ENCODE data around the gene CLDN15.

DNA sequence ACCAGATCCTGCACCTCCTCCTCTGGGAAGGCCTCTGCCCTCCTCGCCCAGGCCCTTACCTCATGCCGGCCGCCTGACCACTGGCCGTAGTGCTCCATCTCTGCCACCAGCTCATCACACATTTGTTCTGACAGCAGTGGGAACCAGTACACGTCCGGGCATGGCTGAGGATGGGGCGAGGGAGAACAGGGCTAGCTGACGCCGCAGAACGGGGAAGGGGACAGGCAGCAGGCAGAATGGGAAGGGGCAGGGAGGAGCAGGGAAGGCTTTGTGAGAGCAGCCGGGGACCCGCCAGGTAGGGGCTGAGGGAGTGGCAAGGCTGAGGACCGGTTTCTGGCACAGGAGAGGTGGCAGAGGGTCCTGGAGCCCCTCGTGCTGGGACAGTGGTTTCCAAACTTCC, 28.8 kb downstream of the CLDN15 start:
- no peak for TF ChIP-seq POLR2A (IDR thresholded peaks at IDR 0.05)
- TF ChIP-seq, protein P1, sequence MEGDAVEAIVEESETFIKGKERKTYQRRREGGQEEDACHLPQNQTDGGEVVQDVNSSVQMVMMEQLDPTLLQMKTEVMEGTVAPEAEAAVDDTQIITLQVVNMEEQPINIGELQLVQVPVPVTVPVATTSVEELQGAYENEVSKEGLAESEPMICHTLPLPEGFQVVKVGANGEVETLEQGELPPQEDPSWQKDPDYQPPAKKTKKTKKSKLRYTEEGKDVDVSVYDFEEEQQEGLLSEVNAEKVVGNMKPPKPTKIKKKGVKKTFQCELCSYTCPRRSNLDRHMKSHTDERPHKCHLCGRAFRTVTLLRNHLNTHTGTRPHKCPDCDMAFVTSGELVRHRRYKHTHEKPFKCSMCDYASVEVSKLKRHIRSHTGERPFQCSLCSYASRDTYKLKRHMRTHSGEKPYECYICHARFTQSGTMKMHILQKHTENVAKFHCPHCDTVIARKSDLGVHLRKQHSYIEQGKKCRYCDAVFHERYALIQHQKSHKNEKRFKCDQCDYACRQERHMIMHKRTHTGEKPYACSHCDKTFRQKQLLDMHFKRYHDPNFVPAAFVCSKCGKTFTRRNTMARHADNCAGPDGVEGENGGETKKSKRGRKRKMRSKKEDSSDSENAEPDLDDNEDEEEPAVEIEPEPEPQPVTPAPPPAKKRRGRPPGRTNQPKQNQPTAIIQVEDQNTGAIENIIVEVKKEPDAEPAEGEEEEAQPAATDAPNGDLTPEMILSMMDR (IDR thresholded peaks at IDR 0.05) = no peak
